Epithelial cell of esophagus (primary cell): ENCODE measurements around the gene COL8A1.

Experiments used
- DNase-seq: peaks from one replicate; pipeline ENCODE4 v3.0.0; 2010; ENCODE audit warnings: low read depth
- H3K4me3 ChIP-seq: 2 replicates; pipeline ENCODE4 v1.5.1; 2011; ENCODE audit warnings: mild to moderate bottlenecking, low read length, control low read depth
- TF ChIP-seq, protein P1 (sequence below): IDR thresholded peaks from 2 replicates; pipeline ENCODE4 v1.5.1; 2011; ENCODE audit warnings: low read depth, mild to moderate bottlenecking, low read length, control low read depth, inconsistent platforms; ENCODE audit not compliant: insufficient read depth; ENCODE audit errors: missing control alignments

Gene COL8A1

GRCh38 chr3:99751649-99752048, 113.3 kb downstream of the COL8A1 start:
- DNase-seq: peak; percentile 66
- no peak overlapping the region for H3K4me3 ChIP-seq
- TF ChIP-seq, protein P1, sequence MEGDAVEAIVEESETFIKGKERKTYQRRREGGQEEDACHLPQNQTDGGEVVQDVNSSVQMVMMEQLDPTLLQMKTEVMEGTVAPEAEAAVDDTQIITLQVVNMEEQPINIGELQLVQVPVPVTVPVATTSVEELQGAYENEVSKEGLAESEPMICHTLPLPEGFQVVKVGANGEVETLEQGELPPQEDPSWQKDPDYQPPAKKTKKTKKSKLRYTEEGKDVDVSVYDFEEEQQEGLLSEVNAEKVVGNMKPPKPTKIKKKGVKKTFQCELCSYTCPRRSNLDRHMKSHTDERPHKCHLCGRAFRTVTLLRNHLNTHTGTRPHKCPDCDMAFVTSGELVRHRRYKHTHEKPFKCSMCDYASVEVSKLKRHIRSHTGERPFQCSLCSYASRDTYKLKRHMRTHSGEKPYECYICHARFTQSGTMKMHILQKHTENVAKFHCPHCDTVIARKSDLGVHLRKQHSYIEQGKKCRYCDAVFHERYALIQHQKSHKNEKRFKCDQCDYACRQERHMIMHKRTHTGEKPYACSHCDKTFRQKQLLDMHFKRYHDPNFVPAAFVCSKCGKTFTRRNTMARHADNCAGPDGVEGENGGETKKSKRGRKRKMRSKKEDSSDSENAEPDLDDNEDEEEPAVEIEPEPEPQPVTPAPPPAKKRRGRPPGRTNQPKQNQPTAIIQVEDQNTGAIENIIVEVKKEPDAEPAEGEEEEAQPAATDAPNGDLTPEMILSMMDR: no peak

- no peak overlapping the region for H3K4me3 ChIP-seq
- peak; percentile 76 for DNase-seq
- TF ChIP-seq, protein P1: peak; percentile 72
Measured at GRCh38 chr3:99753268-99753975, 115.0 kb downstream of the COL8A1 start.

GRCh38 chr3:99755831-99756230, 117.4 kb downstream of the COL8A1 start:
- H3K4me3 ChIP-seq: no peak overlapping the region
- no peak for DNase-seq
- TF ChIP-seq, protein P1: no peak

- TF ChIP-seq, protein P1: no peak
- DNase-seq: no peak
- H3K4me3 ChIP-seq: no peak overlapping the region
Measured at GRCh38 chr3:99757966-99758365, 119.6 kb downstream of the COL8A1 start.

GRCh38 chr3:99758502-99759177, 120.2 kb downstream of the COL8A1 start:
- TF ChIP-seq, protein P1: no peak
- DNase-seq: peak; percentile 14
- no peak overlapping the region for H3K4me3 ChIP-seq

DNA sequence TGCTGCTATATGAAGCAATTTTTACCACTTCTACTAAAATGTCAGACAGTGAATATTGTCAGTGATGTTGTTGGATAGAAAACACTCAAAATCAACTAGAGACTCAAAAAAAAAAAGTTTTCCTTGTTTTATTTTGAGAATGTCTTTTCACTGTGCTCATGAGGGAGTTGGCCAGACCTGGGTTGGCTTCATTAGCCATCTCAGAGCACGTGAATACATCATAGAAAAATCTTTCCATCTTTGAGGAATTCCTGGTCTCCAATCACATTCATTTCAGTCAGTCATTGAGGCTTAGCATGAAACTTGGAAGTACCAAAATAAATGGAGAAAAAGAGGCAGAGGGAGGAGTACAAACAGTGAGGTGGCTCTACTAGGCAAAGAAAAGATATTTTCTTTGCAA, 121.6 kb downstream of the COL8A1 start:
- no peak for DNase-seq
- TF ChIP-seq, protein P1: no peak
- H3K4me3 ChIP-seq: no peak overlapping the region
